HG03196 (cell line): ENCODE measurements around the gene ST8SIA4.
"Not testable (repeated sequence)": the region's sequence is repeated elsewhere in the genome, so short reads cannot be mapped to it uniquely, and the experiment has no call there.

Source experiments
- ATAC-seq: cut with Tn5 transposase; IDR thresholded peaks from one replicate; pipeline ENCODE4 v1.9.1; 2021; ENCODE audit not compliant: unreplicated experiment

ST8SIA4 gene

DNA sequence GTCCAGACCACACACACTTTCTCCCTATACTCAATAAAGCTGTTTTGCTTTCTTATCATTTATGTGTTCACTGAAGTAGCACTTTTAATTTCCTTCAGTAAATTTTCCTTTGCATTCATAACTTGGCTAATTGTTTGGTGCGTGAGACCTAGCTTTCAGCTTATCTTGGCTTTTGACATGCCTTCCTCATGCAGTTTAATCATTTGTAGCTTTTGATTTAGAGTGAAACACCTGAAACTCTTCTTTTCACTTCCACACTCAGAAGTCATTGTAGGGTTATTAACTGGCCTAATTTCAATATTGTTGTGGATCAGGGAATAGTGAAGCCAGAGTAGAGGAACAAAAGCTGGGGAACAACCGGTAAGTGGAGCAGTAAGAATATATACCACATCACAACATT is 114.7 kb downstream of the ST8SIA4 start:
- ATAC-seq = no peak

- peak; percentile 67 for ATAC-seq
Measured at GRCh38 chr5:100787648-100788047, 115.4 kb downstream of the ST8SIA4 start.

GRCh38 chr5:100785536-100785935 is 117.5 kb downstream of the ST8SIA4 start:
- not testable (repeated sequence) for ATAC-seq

DNA sequence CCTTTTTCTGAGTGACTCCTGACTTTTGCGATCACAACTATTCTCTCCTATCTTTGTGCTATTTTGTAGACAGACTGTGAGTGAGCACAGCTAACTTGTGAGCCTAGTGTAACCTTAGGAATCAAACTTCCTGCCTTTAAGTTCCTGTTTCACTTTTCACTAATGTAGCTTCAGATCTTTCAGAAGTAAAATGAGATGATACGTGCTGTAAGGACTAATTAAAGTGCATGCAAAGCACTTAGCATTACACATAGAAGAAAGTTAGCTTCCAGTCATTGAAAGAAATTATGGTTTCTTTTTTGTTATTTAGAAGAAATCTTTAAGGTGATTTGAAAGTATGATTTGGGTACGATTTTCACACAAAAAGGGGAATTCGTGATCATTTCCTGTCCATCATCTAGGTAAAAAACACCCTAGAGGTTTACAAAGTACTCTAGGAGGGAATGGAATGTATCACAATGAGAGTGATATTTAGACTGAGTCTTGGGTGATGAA is 122.7 kb downstream of the ST8SIA4 start:
- peak; percentile 73 for ATAC-seq

GRCh38 chr5:100779669-100780375 is 123.3 kb downstream of the ST8SIA4 start:
- ATAC-seq = peak; percentile 27

GRCh38 chr5:100777680-100778300 is 125.3 kb downstream of the ST8SIA4 start:
- peak; percentile 75 for ATAC-seq

GRCh38 chr5:100775533-100775855 is 127.6 kb downstream of the ST8SIA4 start:
- ATAC-seq = no peak

DNA sequence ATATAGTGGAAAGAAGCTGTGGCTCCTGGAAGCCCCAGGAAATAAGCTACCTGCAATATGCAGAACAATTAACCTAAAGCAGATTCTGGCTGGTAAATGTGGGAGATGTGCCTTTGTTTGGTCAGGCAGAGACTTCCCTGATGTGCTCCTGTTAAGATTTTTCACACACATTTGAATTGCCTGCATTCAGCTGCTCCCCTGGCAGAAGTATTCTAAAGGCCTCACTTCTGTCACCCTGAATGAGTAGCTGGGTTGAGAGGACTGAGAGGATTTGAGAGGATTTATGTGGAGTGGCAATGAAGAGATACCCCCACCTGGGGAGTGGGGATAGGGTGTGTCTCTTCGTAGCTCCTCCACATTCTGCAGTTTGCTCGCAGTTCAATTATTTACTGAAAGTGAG is 130.5 kb downstream of the ST8SIA4 start:
- no peak for ATAC-seq

GRCh38 chr5:100772006-100772405 is 131.1 kb downstream of the ST8SIA4 start:
- ATAC-seq = no peak

GRCh38 chr5:100771181-100771580 is 131.9 kb downstream of the ST8SIA4 start:
- no peak for ATAC-seq

- ATAC-seq = no peak
Measured at GRCh38 chr5:100768221-100768620, 134.9 kb downstream of the ST8SIA4 start.

GRCh38 chr5:100762995-100763394 is 140.1 kb downstream of the ST8SIA4 start:
- ATAC-seq = no peak

DNA sequence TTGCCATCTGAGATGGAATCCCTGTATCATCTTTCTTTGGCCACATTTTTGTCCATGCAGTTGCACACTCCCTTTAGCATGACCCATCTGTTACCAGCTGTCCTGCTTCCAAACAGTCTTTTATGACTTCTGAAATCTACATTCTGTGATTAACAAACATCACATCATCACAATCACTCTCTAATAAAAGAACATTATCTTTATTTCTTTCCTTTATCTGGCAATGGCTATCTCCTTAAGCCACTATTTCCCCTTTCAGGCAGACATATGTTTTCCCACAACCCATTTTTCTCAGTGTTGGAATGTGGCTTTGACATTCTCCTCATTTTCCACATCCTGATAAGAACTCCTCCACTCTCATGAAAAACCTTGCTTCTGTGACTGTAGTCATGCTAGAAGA is 141.0 kb downstream of the ST8SIA4 start:
- no peak for ATAC-seq

DNA sequence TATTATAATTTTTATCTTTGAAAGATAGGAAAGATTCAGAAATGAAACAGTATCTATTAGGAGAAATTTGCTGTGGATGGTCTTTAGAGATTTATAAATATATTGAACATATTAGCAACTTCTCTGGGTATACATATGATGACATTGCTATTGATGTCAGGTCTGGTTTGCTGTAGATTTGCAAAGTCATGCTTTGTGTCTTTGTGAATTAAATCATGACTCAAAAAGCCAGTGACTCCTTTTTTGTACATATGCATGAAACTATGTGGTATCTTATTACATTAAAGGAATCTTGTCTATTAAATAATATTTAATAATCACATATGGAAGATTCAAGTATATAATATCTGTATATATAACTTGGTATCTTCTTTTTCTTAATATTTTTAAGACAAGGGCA is 141.9 kb downstream of the ST8SIA4 start:
- ATAC-seq = no peak

- no peak for ATAC-seq
Measured at GRCh38 chr5:100760688-100761087, 142.4 kb downstream of the ST8SIA4 start.

DNA sequence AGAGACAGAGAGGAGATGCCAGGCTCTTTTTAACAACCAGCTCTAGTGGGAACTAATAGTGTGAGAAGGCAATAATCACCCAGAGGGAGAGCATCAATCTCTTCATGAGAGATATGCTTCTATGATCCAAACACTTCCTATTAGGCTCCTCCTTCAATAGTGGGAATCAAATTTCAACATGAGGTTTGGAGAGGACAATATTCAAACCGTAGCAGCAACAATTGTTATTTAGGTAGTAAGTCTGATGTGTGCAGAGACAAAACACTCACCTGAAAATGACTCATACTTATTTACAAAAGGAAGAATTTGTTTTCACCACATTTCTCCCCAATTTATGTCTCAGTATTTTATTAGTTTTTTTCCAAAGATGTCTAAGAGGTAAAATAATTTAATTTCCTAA is 144.3 kb downstream of the ST8SIA4 start:
- no peak for ATAC-seq

GRCh38 chr5:100758306-100758705 is 144.8 kb downstream of the ST8SIA4 start:
- ATAC-seq = no peak

- ATAC-seq = no peak
Measured at GRCh38 chr5:100757618-100758017, 145.5 kb downstream of the ST8SIA4 start.
